Muscle layer of duodenum (tissue), 2 donors: Measurements from ENCODE around the gene MFSD6.

Source experiments
- H3K27ac ChIP-seq: one replicate; pipeline ENCODE4 v1.7.0; 2013; ENCODE audit warnings: mild to moderate bottlenecking, low read length
- H3K27me3 ChIP-seq: one replicate; pipeline ENCODE4 v1.7.0; 2013; ENCODE audit warnings: low read depth, mild to moderate bottlenecking, control low read depth, low read length
- H3K36me3 ChIP-seq, 2 donors: one replicate each; pipeline ENCODE4 v1.7.0; 2013; ENCODE audit warnings: low read length in 2 of 2, control low read depth in 1 of 2, mild to moderate bottlenecking in 1 of 2; ENCODE audit not compliant: insufficient read depth in 2 of 2, control insufficient read depth in 1 of 2
- H3K4me1 ChIP-seq, 2 donors: one replicate each; pipeline ENCODE4 v1.7.0; 2013; ENCODE audit warnings: low read length in 2 of 2, mild to moderate bottlenecking in 2 of 2, control low read depth in 1 of 2, moderate library complexity in 1 of 2; ENCODE audit not compliant: insufficient read depth in 2 of 2, control insufficient read depth in 1 of 2
- H3K4me3 ChIP-seq, 2 donors: one replicate each; pipeline ENCODE4 v1.7.0; 2013; ENCODE audit warnings: low read length in 2 of 2, low read depth in 1 of 2, mild to moderate bottlenecking in 1 of 2
- H3K9me3 ChIP-seq, 2 donors: one replicate each; pipeline ENCODE4 v1.7.0; 2013; ENCODE audit warnings: low read length in 2 of 2, control low read depth in 1 of 2, mild to moderate bottlenecking in 1 of 2; ENCODE audit not compliant: control insufficient read depth in 1 of 2
- donor health status: healthy.

The MFSD6 gene

DNA sequence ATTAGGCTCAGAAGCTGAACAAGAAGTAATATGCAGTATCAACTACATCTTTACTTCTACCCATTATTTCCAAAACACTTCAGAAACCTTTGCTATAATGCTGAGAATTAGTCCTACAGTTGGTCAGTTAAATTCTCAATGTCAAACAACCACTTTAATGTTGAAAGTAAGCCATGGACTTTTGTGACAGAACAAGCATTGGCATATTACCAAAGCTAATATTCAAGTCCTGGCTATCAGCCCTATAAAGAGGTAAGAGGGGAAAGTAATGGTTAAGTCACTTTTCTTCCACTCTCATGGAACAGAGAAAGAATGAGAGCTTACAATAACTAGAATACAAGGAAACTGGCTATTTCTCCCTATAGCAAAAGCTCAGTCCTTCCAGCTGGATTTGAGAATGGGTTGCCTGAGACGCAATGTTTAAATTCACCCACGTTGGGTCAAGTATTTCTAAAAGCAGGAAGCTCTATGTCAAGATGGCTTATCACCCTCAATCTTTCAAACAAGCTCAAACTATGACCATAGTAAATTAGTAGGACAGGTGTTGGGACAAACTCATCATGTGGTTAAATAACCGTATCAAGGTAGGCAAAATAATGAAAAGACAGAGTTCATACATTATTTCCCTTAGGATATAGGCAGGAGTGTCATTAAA lies 31.4 kb upstream of the MFSD6 start:
- no peak overlapping the region for H3K4me3 ChIP-seq
- no peaks in the 10 kb centered on the region for H3K4me1 ChIP-seq
- no peaks in the 10 kb centered on the region for H3K36me3 ChIP-seq
- no peaks in the 10 kb centered on the region for H3K27me3 ChIP-seq
- no peak overlapping the region for H3K27ac ChIP-seq
- no peaks in the 10 kb centered on the region for H3K9me3 ChIP-seq

DNA sequence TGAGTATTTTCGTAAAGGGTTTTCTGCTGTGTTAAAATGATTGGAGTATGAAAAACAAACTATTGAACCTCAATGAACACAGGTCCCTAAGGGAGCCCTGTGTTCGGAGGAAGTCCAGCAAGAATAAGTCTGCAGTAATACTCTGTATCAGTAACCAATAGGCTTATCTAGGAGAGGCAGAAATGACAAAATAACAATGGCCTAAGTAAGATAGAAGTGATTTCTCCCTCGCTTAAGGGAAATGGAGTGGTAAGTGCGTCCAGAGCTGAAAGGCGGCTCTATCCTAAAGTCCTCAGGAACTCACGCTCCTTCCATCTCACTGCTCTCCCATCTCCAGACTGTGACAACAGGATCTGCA lies 29.3 kb upstream of the MFSD6 start:
- no peak overlapping the region for H3K27ac ChIP-seq
- H3K27me3 ChIP-seq = no peaks in the 10 kb centered on the region
- no peaks in the 10 kb centered on the region for H3K36me3 ChIP-seq
- no peaks in the 10 kb centered on the region for H3K9me3 ChIP-seq
- no peaks in the 10 kb centered on the region for H3K4me1 ChIP-seq
- no peak overlapping the region for H3K4me3 ChIP-seq

DNA sequence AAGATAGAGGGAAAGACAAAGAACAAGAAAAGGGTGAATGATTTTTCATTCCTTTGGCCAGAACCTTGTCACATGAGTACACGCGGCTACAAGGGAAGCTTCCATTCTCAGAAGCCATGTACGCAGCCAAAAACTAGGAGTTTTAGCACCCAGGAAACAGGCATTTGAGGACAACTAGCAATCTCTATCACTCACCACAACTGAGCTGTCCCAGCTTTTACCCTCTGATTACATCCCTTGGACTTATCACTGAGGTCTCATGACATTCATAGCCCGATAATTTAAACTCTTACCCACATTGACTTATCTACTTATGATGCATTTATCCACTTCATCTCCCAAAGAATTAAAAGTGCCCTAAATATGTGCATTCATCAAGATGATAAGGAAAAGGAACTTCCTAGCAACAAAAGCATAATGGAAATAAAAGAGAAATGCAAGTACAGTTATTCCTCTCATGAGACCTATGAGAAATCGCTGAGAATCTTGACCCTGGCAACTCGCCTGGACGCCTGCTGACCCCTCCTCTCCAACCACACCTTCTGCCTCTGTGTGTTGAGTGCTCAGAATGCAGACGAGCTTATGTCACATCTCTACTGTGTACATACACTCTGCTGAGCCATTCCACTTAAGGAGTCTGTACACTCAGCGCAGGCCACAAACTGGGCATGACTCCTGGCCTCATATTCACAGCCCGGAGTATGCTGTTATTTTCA lies 28.7 kb upstream of the MFSD6 start:
- no peaks in the 10 kb centered on the region for H3K4me1 ChIP-seq
- no peaks in the 10 kb centered on the region for H3K9me3 ChIP-seq
- H3K27ac ChIP-seq = no peak overlapping the region
- H3K4me3 ChIP-seq = no peak overlapping the region
- no peaks in the 10 kb centered on the region for H3K36me3 ChIP-seq
- no peaks in the 10 kb centered on the region for H3K27me3 ChIP-seq

DNA sequence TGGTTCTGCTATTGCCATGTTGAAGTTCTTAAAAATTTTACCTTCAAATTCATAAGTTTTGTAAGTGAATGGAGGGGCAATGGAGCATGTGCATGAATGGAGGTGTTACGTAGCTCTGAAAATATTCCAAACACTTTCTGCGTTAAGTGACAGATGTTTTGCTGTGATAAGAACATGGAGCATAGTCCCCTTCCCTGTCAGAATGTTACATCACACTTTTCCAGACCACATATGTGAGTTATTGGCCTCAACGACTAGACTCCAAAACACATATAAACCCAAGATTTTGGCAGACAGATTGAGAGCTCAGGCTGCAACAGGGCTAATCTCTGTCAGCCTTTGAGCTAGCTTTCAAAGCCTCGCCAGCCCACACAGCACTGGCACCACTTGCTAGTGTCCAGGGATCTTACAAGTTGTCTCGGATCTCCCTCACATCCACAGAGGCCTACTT lies 27.2 kb upstream of the MFSD6 start:
- H3K36me3 ChIP-seq = no peaks in the 10 kb centered on the region

DNA sequence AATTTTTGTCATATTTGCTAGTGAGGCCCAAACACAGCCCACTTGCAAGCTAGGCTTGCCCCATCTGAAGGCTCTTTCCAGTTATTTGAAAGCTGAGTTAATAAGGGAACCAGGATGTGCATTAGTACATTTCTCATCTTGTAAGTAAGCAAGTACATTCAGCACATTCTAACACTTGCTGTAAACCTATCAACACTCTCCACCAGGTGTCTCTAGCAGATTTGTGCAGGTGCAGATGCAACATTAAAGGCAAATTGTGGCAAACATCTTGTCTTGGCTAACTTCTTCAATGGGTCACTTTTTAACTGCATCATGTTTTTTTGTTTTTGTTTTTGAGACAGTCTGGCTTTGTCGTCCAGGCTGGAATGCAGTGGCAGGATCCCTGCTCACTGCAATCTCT lies 25.3 kb upstream of the MFSD6 start:
- Histone ChIP-seq H3K9me3 (no peaks in the 10 kb centered on the region), H3K4me3 (no peak overlapping the region), H3K4me1 (no peaks in the 10 kb centered on the region)

More for the DNA sequence above, 27.2 kb upstream of the MFSD6 start:
- Histone ChIP-seq H3K4me3 (no peak overlapping the region), H3K4me1 (no peaks in the 10 kb centered on the region), H3K27ac (no peak overlapping the region), H3K9me3 (no peaks in the 10 kb centered on the region), H3K27me3 (no peaks in the 10 kb centered on the region)

DNA sequence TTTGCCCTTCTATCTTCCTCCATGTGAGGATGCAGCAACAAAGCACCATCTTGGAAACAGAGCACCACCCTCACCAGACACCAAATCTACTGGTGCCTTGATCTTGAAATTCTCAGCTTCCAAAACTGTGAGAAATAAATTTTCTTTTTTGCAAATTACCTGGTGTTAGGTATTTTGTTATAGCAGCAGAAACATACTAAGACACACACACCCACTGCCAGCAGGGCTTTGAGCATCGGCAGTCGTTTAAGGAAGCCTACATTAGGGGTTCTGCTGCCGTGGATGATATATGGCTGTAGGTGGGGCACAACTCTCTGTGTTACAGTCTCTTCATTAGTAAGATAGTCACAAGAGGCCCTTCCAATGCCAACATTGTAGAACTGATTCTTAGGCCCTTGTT lies 20.7 kb upstream of the MFSD6 start:
- H3K27ac ChIP-seq = no peak overlapping the region
- no peak overlapping the region for H3K4me3 ChIP-seq
- H3K9me3 ChIP-seq = no peaks in the 10 kb centered on the region
- no peaks in the 10 kb centered on the region for H3K27me3 ChIP-seq
- H3K4me1 ChIP-seq = no peaks in the 10 kb centered on the region
- H3K36me3 ChIP-seq = no peaks in the 10 kb centered on the region

More for the DNA sequence above, 25.3 kb upstream of the MFSD6 start:
- Histone ChIP-seq H3K27ac (no peak overlapping the region), H3K36me3 (no peaks in the 10 kb centered on the region), H3K27me3 (no peaks in the 10 kb centered on the region)

DNA sequence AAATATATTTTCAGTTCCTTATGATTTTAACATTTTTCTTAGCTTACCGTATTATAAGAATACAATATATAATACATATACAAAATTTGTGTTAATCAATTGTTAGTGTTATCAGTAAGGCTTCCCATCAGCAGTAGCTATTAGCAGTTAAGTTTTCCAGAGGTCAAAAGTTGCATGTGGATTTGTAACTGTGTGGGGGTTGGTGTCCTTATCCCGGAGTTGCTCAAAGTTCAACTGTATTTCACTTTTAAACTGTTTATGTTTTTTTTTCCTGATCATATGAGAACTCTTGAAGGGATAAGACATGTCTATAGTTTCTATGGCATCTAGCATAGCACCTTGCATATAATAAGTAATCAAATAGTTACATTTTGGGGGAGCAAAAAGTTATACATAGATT lies 11.9 kb upstream of the MFSD6 start:
- Histone ChIP-seq H3K27ac (no peak overlapping the region), H3K4me1 (no peaks in the 10 kb centered on the region), H3K9me3 (no peaks in the 10 kb centered on the region), H3K4me3 (no peak overlapping the region), H3K27me3 (no peaks in the 10 kb centered on the region), H3K36me3 (no peaks in the 10 kb centered on the region)

DNA sequence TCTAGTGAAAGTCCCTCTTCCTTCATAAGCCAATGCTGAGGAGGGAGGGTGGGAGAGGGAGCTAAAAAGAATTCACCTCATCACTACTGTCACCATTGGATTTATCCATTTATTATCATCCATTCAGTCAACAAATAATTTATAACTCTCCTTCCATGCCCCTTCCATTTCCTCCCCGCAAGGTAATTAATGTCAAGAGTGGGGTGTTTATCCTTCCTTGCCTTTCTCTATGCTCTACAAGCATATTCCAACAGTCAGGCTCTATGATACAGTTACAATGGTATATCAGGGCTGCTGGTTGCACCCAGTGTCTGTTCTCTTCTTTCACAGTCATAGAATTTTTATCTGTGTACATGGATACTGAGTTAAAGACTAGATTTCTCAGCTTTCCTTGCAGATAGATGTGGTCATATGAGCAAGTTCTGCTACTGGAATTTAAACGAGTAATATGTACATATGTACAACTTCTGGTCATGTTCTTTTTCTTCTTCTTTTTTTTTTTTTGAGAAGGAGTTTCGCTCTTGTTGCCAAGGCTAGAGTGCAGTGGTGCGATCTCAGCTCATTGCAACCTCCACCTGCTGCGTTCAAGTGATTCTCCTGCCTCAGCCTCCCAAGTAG lies 5.1 kb upstream of the MFSD6 start:
- Histone ChIP-seq H3K4me3 (no peak overlapping the region), H3K4me1 (peaks cover 0 to 4% of the 10 kb centered on the region in 2 donors), H3K9me3 (no peaks in the 10 kb centered on the region), H3K36me3 (no peaks in the 10 kb centered on the region), H3K27me3 (no peaks in the 10 kb centered on the region), H3K27ac (no peak overlapping the region)

DNA sequence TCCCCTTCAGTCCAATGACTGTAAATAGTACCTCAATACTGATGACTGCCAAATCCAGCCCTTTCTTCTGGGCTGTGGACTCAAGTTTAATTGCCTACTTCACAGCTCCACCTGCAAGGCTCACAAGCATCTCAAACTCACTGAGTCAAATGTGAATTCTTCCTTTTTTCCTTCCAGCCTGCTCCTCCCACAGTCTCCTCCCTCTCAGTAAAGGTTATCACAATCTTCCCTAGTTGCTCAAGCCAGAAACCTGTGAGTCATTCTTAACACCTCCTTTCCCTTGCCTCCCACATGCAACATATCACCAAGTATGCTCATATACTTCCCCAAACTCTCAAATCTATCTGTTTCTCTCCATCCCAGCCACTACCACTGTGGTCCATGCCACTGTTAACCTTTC lies 3.7 kb upstream of the MFSD6 start:
- no peaks in the 10 kb centered on the region for H3K9me3 ChIP-seq
- H3K4me3 ChIP-seq = no peak overlapping the region
- peaks cover 7 to 9% of the 10 kb centered on the region in 2 donors for H3K4me1 ChIP-seq
- H3K27ac ChIP-seq = no peak overlapping the region
- no peaks in the 10 kb centered on the region for H3K36me3 ChIP-seq
- H3K27me3 ChIP-seq = no peaks in the 10 kb centered on the region

DNA sequence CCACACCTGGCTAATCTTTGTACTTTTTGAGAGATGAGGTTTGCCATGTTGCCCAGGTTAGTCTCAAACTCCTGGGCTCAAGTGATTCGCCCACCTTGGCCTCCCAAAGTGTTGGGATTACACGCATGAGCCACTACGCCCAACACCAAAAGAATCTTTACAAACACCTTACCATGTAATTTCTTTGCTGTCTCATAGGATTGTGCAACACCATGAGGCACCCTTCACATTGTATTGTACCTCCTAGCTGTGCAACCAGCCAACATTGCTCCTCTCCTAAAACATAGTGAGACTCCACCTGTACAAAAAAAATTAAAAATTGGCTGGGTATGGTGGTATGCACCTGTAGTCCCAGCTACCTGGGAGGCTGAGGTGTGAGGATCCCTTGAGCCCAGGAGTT lies 3.1 kb upstream of the MFSD6 start:
- Histone ChIP-seq H3K4me3 (no peak overlapping the region), H3K9me3 (no peaks in the 10 kb centered on the region), H3K36me3 (no peaks in the 10 kb centered on the region), H3K27ac (no peak overlapping the region), H3K27me3 (no peaks in the 10 kb centered on the region), H3K4me1 (peaks cover 11% of the 10 kb centered on the region in 2 donors)

DNA sequence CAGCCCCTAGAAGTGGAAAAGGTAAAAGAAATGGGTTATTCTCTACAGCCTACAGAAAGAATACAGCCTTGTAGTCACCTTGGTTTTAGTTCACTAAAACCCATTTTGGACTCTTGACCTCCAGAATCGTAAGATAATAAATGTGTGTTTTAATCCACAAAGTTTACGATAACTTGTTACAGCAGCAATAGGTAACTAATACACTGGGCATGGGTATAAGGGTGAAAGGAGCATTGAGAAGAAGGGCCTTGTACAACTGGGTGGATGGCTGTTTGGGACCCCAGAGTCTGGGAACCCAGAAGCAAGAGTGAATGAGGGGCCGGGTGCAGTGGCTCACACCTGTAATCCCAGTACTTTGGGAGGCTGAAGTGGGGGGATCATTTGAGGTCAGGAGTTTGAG lies 2.2 kb upstream of the MFSD6 start:
- no peak overlapping the region for H3K27ac ChIP-seq
- H3K4me3 ChIP-seq = no peak overlapping the region
- peaks cover 11% of the 10 kb centered on the region in 2 donors for H3K4me1 ChIP-seq
- no peaks in the 10 kb centered on the region for H3K27me3 ChIP-seq
- H3K36me3 ChIP-seq = no peaks in the 10 kb centered on the region
- no peaks in the 10 kb centered on the region for H3K9me3 ChIP-seq
